PC-9 (cell line): Measurements from ENCODE around the gene USP3.

ENCODE experiments used
- EZH2 ChIP-seq: fragments of 200-600 bp; sonication (generic); IDR thresholded peaks from 2 replicates; pipeline ENCODE4 v1.8.0; 2017; ENCODE audit warnings: antibody characterized with exemption, low read depth
- TF ChIP-seq, protein P1 (sequence below): fragments of 200-600 bp; sonication (generic); conservative IDR thresholded peaks from 2 replicates; pipeline ENCODE4 v1.6.1; 2017; ENCODE audit warnings: mixed run types, antibody characterized with exemption, mild to moderate bottlenecking, moderate library complexity

GRCh38 chr15:63522225-63522578 lies 17.8 kb downstream of the USP3 start:
- TF ChIP-seq EZH2 = no peak
- TF ChIP-seq, protein P1, sequence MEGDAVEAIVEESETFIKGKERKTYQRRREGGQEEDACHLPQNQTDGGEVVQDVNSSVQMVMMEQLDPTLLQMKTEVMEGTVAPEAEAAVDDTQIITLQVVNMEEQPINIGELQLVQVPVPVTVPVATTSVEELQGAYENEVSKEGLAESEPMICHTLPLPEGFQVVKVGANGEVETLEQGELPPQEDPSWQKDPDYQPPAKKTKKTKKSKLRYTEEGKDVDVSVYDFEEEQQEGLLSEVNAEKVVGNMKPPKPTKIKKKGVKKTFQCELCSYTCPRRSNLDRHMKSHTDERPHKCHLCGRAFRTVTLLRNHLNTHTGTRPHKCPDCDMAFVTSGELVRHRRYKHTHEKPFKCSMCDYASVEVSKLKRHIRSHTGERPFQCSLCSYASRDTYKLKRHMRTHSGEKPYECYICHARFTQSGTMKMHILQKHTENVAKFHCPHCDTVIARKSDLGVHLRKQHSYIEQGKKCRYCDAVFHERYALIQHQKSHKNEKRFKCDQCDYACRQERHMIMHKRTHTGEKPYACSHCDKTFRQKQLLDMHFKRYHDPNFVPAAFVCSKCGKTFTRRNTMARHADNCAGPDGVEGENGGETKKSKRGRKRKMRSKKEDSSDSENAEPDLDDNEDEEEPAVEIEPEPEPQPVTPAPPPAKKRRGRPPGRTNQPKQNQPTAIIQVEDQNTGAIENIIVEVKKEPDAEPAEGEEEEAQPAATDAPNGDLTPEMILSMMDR = no peak
